Lung (tissue), 12 donors: ENCODE results near the gene MRPL32. TPM values are rescaled to one million over a fixed set of nuclear protein-coding genes. Genes with fewer than 3 reads are reported as not detected.
A peak's percentile ranks its signal among the peaks of the same experiment; 100 is the strongest.

ENCODE experiments used
- ATAC-seq: fragments of 200-7000 bp; cut with Tn5 transposase; one replicate; pipeline ENCODE4 v1.9.1; 2020; ENCODE audit warnings: moderate number of reproducible peaks; ENCODE audit not compliant: insufficient read depth, low FRiP score
- DNase-seq, 3 donors: peaks; one replicate each; pipeline ENCODE4 v3.0.0-alpha.2; 2013 to 2017
- H3K27ac ChIP-seq, 2 donors: one replicate each; pipeline ENCODE4 v1.5.1; 2013; ENCODE audit warnings: mild to moderate bottlenecking in 2 of 2, moderate library complexity in 2 of 2, control low read depth in 1 of 2, inconsistent platforms in 1 of 2, low read depth in 1 of 2, low read length in 1 of 2
- H3K27me3 ChIP-seq, 3 donors: one replicate each; pipeline ENCODE4 v1.5.1; 2013; ENCODE audit warnings: low read length in 2 of 3; ENCODE audit not compliant: control insufficient read depth in 3 of 3, insufficient read depth in 3 of 3
- H3K36me3 ChIP-seq, 4 donors: one replicate each; pipeline ENCODE4 v1.5.1; 2013; ENCODE audit warnings: low read length in 4 of 4, mild to moderate bottlenecking in 1 of 4, moderate library complexity in 1 of 4; ENCODE audit not compliant: control insufficient read depth in 4 of 4, insufficient read depth in 4 of 4
- H3K4me1 ChIP-seq, 5 donors: one replicate each; pipeline ENCODE4 v1.5.1; 2013; ENCODE audit warnings: low read length in 5 of 5, mild to moderate bottlenecking in 2 of 5, moderate library complexity in 1 of 5; ENCODE audit not compliant: control insufficient read depth in 5 of 5, insufficient read depth in 5 of 5
- H3K4me3 ChIP-seq: one replicate; pipeline ENCODE4 v1.5.1; 2013; ENCODE audit warnings: mild to moderate bottlenecking, control low read depth, moderate library complexity
- H3K9ac ChIP-seq, 2 donors: one replicate each; pipeline ENCODE4 v1.5.1; 2013; ENCODE audit warnings: low read length in 2 of 2, control low read depth in 1 of 2; ENCODE audit not compliant: insufficient read depth in 1 of 2
- H3K9me3 ChIP-seq, 4 donors: one replicate each; pipeline ENCODE4 v1.5.1; 2013; ENCODE audit warnings: low read length in 3 of 4, mild to moderate bottlenecking in 1 of 4, moderate library complexity in 1 of 4; ENCODE audit not compliant: control insufficient read depth in 4 of 4, insufficient read depth in 3 of 4
- WGBS, 2 donors: extraction: QIAGEN DNeasy Blood & Tissue Kit; methylation state at CpG; one replicate each; pipeline ENCODE4 v1.1.7; 2013; 5-methylcytosine and 5-hydroxymethylcytosine counted together
- polyA plus RNA-seq, 2 donors: library from polyadenylated mRNA; stranded (reverse); fragments of 200-250 nt; gene quantifications; one replicate each; pipeline ENCODE4 v1.2.1, GENCODE V29; 2013
- total RNA-seq, 2 donors: library from RNA; depleted of rRNA in 1 of 2; stranded (reverse); fragments of >200 nt in 1 of 2; gene quantifications; one replicate each; pipeline ENCODE4 v1.2.1, GENCODE V29; 2014 to 2021
- TF ChIP-seq, protein P1 (sequence below): IDR thresholded peaks from 2 replicates; pipeline ENCODE4 v1.5.1; 2012; ENCODE audit warnings: mild to moderate bottlenecking; ENCODE audit errors: control extremely low read depth, extremely low read depth
- donor health status: control.
- donor health status: control.
- donor health status: Bipolar disorder and iron deficiency.
- donor health status: healthy.
- donor health status: DM: yes; HTN: yes; CAD: no.

The MRPL32 gene
- total and polyA plus RNA-seq, 4 donors = 34.4 to 111 (median 58.6) TPM

DNA sequence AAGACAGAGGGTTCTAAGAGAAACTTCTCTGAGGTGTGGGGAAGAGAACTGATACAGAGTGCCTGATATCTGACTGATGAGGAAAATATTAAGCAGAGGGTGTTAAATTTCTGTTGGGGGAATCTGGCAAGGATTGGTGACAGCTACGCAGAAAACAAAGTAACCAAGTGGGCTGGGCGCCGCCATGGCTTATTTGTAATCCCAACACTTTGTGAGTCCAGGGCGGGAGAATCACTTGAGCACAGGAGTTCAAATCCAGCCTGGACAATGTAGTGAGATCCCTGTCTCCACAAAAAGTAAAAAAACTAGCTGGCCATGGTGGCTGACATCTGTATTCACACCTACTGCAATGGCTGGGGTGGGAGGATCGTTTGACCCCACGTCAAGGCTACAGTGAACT lies 18.2 kb upstream of the MRPL32 start:
- H3K4me3 ChIP-seq = no peak overlapping the region
- ATAC-seq = no peak
- H3K4me1 ChIP-seq = peaks cover 0 to 18% (median 11%) of the 10 kb centered on the region in 5 donors
- H3K36me3 ChIP-seq = peaks cover 8 to 15% (median 11%) of the 10 kb centered on the region in 4 donors
- no peaks in the 10 kb centered on the region for H3K27me3 ChIP-seq
- no peaks in the 10 kb centered on the region for H3K9me3 ChIP-seq
- no peak overlapping the region for H3K9ac ChIP-seq
- no peak for DNase-seq
- WGBS, 2 donors = 69 to 71% methylated on average over 6 of the region's 6 CpGs
- H3K27ac ChIP-seq = peak overlapping the region in 1 of 2 donors; percentile 60
- TF ChIP-seq, protein P1, sequence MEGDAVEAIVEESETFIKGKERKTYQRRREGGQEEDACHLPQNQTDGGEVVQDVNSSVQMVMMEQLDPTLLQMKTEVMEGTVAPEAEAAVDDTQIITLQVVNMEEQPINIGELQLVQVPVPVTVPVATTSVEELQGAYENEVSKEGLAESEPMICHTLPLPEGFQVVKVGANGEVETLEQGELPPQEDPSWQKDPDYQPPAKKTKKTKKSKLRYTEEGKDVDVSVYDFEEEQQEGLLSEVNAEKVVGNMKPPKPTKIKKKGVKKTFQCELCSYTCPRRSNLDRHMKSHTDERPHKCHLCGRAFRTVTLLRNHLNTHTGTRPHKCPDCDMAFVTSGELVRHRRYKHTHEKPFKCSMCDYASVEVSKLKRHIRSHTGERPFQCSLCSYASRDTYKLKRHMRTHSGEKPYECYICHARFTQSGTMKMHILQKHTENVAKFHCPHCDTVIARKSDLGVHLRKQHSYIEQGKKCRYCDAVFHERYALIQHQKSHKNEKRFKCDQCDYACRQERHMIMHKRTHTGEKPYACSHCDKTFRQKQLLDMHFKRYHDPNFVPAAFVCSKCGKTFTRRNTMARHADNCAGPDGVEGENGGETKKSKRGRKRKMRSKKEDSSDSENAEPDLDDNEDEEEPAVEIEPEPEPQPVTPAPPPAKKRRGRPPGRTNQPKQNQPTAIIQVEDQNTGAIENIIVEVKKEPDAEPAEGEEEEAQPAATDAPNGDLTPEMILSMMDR = no peak

- peak; percentile 9 for ATAC-seq
- Histone ChIP-seq H3K9ac (no peak overlapping the region), H3K27me3 (no peaks in the 10 kb centered on the region), H3K9me3 (no peaks in the 10 kb centered on the region), H3K4me1 (peaks cover 0 to 18% (median 11%) of the 10 kb centered on the region in 5 donors), H3K4me3 (no peak overlapping the region), H3K27ac (peak overlapping the region in 1 of 2 donors; percentile 21), H3K36me3 (peaks cover 9 to 20% (median 16%) of the 10 kb centered on the region in 4 donors)
- no peak for DNase-seq
- WGBS, 2 donors = 35 to 39% methylated on average over 5 of the region's 5 CpGs
- TF ChIP-seq, protein P1 = no peak
Observed at GRCh38 chr7:42914421-42915045, 17.6 kb upstream of the MRPL32 start.

DNA sequence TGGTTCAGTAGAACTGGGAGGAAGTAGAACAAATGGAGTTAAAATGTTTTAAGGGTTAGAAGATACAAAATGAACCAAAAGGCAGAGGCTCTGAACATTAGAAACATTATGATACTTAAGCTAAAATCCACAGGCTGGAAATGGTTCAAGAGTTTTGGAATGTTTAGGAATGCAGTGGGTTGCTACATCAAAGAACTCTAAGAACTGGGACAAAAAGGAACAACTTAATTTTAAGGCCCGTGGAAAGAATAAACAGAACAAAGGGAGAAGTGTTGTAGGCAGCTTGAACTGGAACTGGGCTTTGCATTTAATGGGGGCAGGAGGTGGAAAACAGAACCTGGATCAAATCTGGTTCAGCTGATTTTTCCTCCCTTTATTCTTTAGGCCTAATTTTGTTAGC lies 16.8 kb upstream of the MRPL32 start:
- H3K9ac ChIP-seq = no peak overlapping the region
- H3K27me3 ChIP-seq = no peaks in the 10 kb centered on the region
- DNase-seq (peak in 1 of 3 donors; percentile 13), ATAC-seq (no peak)
- peaks cover 0 to 14% (median 11%) of the 10 kb centered on the region in 5 donors for H3K4me1 ChIP-seq
- H3K36me3 ChIP-seq = peaks cover 9 to 22% (median 21%) of the 10 kb centered on the region in 4 donors
- no peaks in the 10 kb centered on the region for H3K9me3 ChIP-seq
- WGBS, 2 donors = 43 to 52% methylated on average over 1 of the region's 1 CpG
- TF ChIP-seq, protein P1 = no peak
- no peak overlapping the region for H3K4me3 ChIP-seq
- H3K27ac ChIP-seq = no peak overlapping the region
